ENCODE data around the gene USP25. TPM values are rescaled to one million over a fixed set of nuclear protein-coding genes. Genes with fewer than 3 reads are reported as not detected.

Gene USP25
- total RNA-seq, 4 donors from 2014 or later: 17.4 to 42.0 (median 27.5) TPM

- DNase-seq: no peak
- 93 to 100% methylated on average over 1 to 3 of the region's 3 CpGs for WGBS, 2 donors
- Histone ChIP-seq H3K27ac (no peak overlapping the region), H3K9me3 (no peaks in the 10 kb centered on the region), H3K27me3 (no peaks in the 10 kb centered on the region), H3K4me3 (no peak overlapping the region), H3K36me3 (peaks cover 0 to 95% (median 0%) of the 10 kb centered on the region in 3 donors), H3K4me1 (no peaks in the 10 kb centered on the region)
- TF ChIP-seq, protein P1, sequence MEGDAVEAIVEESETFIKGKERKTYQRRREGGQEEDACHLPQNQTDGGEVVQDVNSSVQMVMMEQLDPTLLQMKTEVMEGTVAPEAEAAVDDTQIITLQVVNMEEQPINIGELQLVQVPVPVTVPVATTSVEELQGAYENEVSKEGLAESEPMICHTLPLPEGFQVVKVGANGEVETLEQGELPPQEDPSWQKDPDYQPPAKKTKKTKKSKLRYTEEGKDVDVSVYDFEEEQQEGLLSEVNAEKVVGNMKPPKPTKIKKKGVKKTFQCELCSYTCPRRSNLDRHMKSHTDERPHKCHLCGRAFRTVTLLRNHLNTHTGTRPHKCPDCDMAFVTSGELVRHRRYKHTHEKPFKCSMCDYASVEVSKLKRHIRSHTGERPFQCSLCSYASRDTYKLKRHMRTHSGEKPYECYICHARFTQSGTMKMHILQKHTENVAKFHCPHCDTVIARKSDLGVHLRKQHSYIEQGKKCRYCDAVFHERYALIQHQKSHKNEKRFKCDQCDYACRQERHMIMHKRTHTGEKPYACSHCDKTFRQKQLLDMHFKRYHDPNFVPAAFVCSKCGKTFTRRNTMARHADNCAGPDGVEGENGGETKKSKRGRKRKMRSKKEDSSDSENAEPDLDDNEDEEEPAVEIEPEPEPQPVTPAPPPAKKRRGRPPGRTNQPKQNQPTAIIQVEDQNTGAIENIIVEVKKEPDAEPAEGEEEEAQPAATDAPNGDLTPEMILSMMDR (IDR thresholded peaks at IDR 0.05): no peak
- no peak for TF ChIP-seq POLR2A (IDR thresholded peaks at IDR 0.05)
- intact Hi-C loops (cut with DNase I): no loop called here
These were observed 85.5 kb downstream of the USP25 start for GRCh38 chr21:15815285-15815684.

GRCh38 chr21:15820327-15820726 is 90.5 kb downstream of the USP25 start:
- Histone ChIP-seq H3K27me3 (no peaks in the 10 kb centered on the region), H3K36me3 (peaks cover 0 to 64% (median 0%) of the 10 kb centered on the region in 3 donors), H3K9me3 (no peaks in the 10 kb centered on the region), H3K4me3 (no peak overlapping the region), H3K4me1 (no peaks in the 10 kb centered on the region), H3K27ac (no peak overlapping the region)
- no peak for DNase-seq
- intact Hi-C loops (cut with DNase I): loop anchor here (10.0 kb wide), 1 partner anchor 86 kb away; no protein-coding TSS in a partner anchor
- TF ChIP-seq POLR2A (IDR thresholded peaks at IDR 0.05): no peak
- TF ChIP-seq, protein P1 (IDR thresholded peaks at IDR 0.05): no peak

- Histone ChIP-seq H3K27me3 (no peaks in the 10 kb centered on the region), H3K27ac (no peak overlapping the region), H3K36me3 (peaks cover 0 to 59% (median 0%) of the 10 kb centered on the region in 3 donors), H3K4me1 (no peaks in the 10 kb centered on the region), H3K4me3 (no peak overlapping the region), H3K9me3 (no peaks in the 10 kb centered on the region)
- no peak for DNase-seq
- intact Hi-C loops (cut with DNase I): loop anchor here (10.0 kb wide), 1 partner anchor 86 kb away; no protein-coding TSS in a partner anchor
- no peak for TF ChIP-seq POLR2A (IDR thresholded peaks at IDR 0.05)
- TF ChIP-seq, protein P1 (IDR thresholded peaks at IDR 0.05): no peak
- 80 to 86% methylated on average over 3 of the region's 3 CpGs for WGBS, 2 donors
These were observed 91.1 kb downstream of the USP25 start for GRCh38 chr21:15820852-15821379.

- Histone ChIP-seq H3K9me3 (no peaks in the 10 kb centered on the region), H3K4me3 (no peak overlapping the region), H3K4me1 (no peaks in the 10 kb centered on the region), H3K27ac (no peak overlapping the region), H3K27me3 (no peaks in the 10 kb centered on the region), H3K36me3 (peaks cover 0 to 52% (median 0%) of the 10 kb centered on the region in 3 donors)
- no peak for DNase-seq
- WGBS, 2 donors: 88 to 89% methylated on average over 4 of the region's 4 CpGs
- TF ChIP-seq, protein P1 (IDR thresholded peaks at IDR 0.05): no peak
- no peak for TF ChIP-seq POLR2A (IDR thresholded peaks at IDR 0.05)
- intact Hi-C loops (cut with DNase I): loop anchor here (10.0 kb wide), 1 partner anchor 89 kb away; no protein-coding TSS in a partner anchor
These were observed 93.8 kb downstream of the USP25 start for GRCh38 chr21:15823486-15824150.

DNA sequence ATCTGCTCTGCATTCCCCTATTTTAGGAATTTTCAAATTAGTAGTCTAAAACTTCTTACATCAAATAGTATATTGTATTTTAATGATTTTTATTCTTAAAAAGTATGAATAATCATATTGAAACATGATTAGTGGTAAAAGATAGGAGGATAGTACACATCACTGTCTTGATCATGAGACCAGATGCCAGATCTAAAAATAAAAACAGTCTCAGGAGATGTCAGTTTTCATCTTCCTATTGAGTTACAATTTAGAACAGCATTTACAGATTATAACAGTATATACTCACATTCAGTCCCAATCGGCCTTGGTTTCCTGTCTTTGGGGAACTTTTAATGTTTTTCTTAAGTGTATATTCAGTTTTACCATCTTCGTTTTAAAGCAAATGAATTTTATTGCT is 95.9 kb downstream of the USP25 start:
- Histone ChIP-seq H3K4me1 (no peaks in the 10 kb centered on the region), H3K27ac (no peak overlapping the region), H3K27me3 (no peaks in the 10 kb centered on the region), H3K4me3 (no peak overlapping the region), H3K36me3 (peaks cover 0 to 46% (median 0%) of the 10 kb centered on the region in 3 donors), H3K9me3 (no peaks in the 10 kb centered on the region)
- intact Hi-C loops (cut with DNase I): loop anchor here (10.0 kb wide), 1 partner anchor 91 kb away; no protein-coding TSS in a partner anchor
- no peak for DNase-seq
- WGBS, 2 donors: 59 to 69% methylated on average over 2 of the region's 2 CpGs
- no peak for TF ChIP-seq POLR2A (IDR thresholded peaks at IDR 0.05)
- TF ChIP-seq, protein P1 (IDR thresholded peaks at IDR 0.05): no peak
